Measurements from ENCODE around the gene ANLN. TPM values are rescaled to one million over a fixed set of nuclear protein-coding genes. Genes with fewer than 3 reads are reported as not detected.

ANLN gene
- total RNA-seq, 1 experiment from 2014 or later = 78.9 TPM

- Histone ChIP-seq H2BK20ac (ENCODE audit: low read depth, low read length, poor library complexity, severe bottlenecking) (no peak overlapping the region), H3T11ph (ENCODE audit: low read length) (no peak overlapping the region), H4K8ac (replicated peaks; ENCODE audit: insufficient read length, low read depth, low read length) (no peak overlapping the region), H3K23me2 (ENCODE audit: insufficient read length, low read depth, low read length, poor library complexity, severe bottlenecking) (no peaks in the 10 kb centered on the region), H2BK12ac (ENCODE audit: insufficient read length, low read depth, low read length) (no peak overlapping the region), H2AK5ac (ENCODE audit: insufficient read length, low read length) (no peak overlapping the region), H4K5ac (ENCODE audit: insufficient read length, low read depth, low read length) (no peak overlapping the region), H3K23ac (ENCODE audit: insufficient read length, low read depth, low read length) (no peak overlapping the region), H3K4me2 (ENCODE audit: insufficient read depth, insufficient read length, low read length) (no peak overlapping the region), H2BK5ac (ENCODE audit: insufficient read length, low read length) (no peak overlapping the region), H3K4ac (ENCODE audit: low read depth, low read length) (no peak overlapping the region), H3K4me1 (ENCODE audit: insufficient read depth, low read length) (no peaks in the 10 kb centered on the region), H3K9me3 (ENCODE audit: control insufficient read depth, low read depth, low read length) (no peaks in the 10 kb centered on the region), H3K27ac (ENCODE audit: insufficient read length, low read depth, low read length) (no peak overlapping the region), H3K79me1 (ENCODE audit: insufficient read depth, low read depth, low read length, poor library complexity, severe bottlenecking) (no peaks in the 10 kb centered on the region), H2BK120ac (ENCODE audit: low read depth, low read length, poor library complexity, severe bottlenecking) (no peak overlapping the region), H3K9ac (ENCODE audit: extremely low read depth, insufficient read length, low read length) (no peak overlapping the region), H3K27me3 (ENCODE audit: insufficient read depth, low read length) (no peaks in the 10 kb centered on the region), H3K14ac (ENCODE audit: insufficient read depth, low read length) (no peak overlapping the region), H3K18ac (ENCODE audit: insufficient read length, low read depth, low read length) (no peak overlapping the region), H4K20me1 (ENCODE audit: control insufficient read depth, insufficient read depth, insufficient read length) (no peaks in the 10 kb centered on the region), H3K56ac (ENCODE audit: insufficient read length, low read depth, low read length) (no peak overlapping the region), H2AFZ (ENCODE audit: low read length) (no peak overlapping the region), H4K91ac (ENCODE audit: insufficient read length, low read depth, low read length) (no peak overlapping the region), H3K79me2 (ENCODE audit: insufficient read depth, low read length) (peaks cover 5% of the 10 kb centered on the region; the same call in 1 of the 2 replicates), H2BK15ac (ENCODE audit: low read depth, low read length) (no peak overlapping the region)
- peaks cover 3 to 7% of the 10 kb centered on the region in 2 experiments for H3K9me3 Mint-ChIP-seq
- peaks cover 0 to under 1% of the 10 kb centered on the region in 2 experiments; a peak in 1 of 4 replicates for H3K4me1 Mint-ChIP-seq
- no peak overlapping the region for H3K4me3 Mint-ChIP-seq
- TF ChIP-seq, protein P1, sequence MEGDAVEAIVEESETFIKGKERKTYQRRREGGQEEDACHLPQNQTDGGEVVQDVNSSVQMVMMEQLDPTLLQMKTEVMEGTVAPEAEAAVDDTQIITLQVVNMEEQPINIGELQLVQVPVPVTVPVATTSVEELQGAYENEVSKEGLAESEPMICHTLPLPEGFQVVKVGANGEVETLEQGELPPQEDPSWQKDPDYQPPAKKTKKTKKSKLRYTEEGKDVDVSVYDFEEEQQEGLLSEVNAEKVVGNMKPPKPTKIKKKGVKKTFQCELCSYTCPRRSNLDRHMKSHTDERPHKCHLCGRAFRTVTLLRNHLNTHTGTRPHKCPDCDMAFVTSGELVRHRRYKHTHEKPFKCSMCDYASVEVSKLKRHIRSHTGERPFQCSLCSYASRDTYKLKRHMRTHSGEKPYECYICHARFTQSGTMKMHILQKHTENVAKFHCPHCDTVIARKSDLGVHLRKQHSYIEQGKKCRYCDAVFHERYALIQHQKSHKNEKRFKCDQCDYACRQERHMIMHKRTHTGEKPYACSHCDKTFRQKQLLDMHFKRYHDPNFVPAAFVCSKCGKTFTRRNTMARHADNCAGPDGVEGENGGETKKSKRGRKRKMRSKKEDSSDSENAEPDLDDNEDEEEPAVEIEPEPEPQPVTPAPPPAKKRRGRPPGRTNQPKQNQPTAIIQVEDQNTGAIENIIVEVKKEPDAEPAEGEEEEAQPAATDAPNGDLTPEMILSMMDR (conservative IDR thresholded peaks at IDR 0.05) = no peak
- H3K36me3 Mint-ChIP-seq (ENCODE audit: insufficient read depth in 1 of 3, low read depth in 3 of 3) = peaks cover 54 to 83% (median 77%) of the 10 kb centered on the region in 3 experiments
- no peak for DNase-seq
- no peaks in the 10 kb centered on the region for H3K27me3 Mint-ChIP-seq (ENCODE audit: low read depth)
- WGBS (ENCODE audit: extremely low coverage, insufficient read length, low lambda C conversion rate) = no CpG with 5 or more reads among the region's 3 CpGs
- H3K27ac Mint-ChIP-seq = no peak overlapping the region
Measured at GRCh38 chr7:36400036-36400435, 10.4 kb downstream of the ANLN start.

All from H9 (cell line).